Neural crest cell (in vitro differentiated cells): ENCODE data around the gene TOR1A. TPM values are rescaled to one million over a fixed set of nuclear protein-coding genes. Genes with fewer than 3 reads are reported as not detected.
"Not testable (repeated sequence)": the region's sequence is repeated elsewhere in the genome, so short reads cannot be mapped to it uniquely, and the experiment has no call there.

Source experiments
- DNase-seq: peaks from one replicate; pipeline ENCODE4 v3.0.0; 2021; ENCODE audit warnings: low read depth, mixed read lengths, low spot score
- H3K27ac Mint-ChIP-seq: one replicate; pipeline ENCODE4 v1.8.0; 2021; ENCODE audit warnings: mild to moderate bottlenecking, mixed read lengths; ENCODE audit not compliant: unreplicated experiment
- H3K27me3 Mint-ChIP-seq: 2 replicates; pipeline ENCODE4 v1.8.0; 2021; ENCODE audit warnings: low read depth, mild to moderate bottlenecking, mixed read lengths
- H3K36me3 Mint-ChIP-seq: 2 replicates; pipeline ENCODE4 v1.8.0; 2021; ENCODE audit warnings: low read depth, mild to moderate bottlenecking, mixed read lengths
- H3K4me1 Mint-ChIP-seq: 2 replicates; pipeline ENCODE4 v1.8.0; 2021; ENCODE audit warnings: mixed read lengths
- H3K4me3 Mint-ChIP-seq: one replicate; pipeline ENCODE4 v1.8.0; 2021; ENCODE audit warnings: mild to moderate bottlenecking, mixed read lengths
- H3K9me3 Mint-ChIP-seq: 2 replicates; pipeline ENCODE4 v1.8.0; 2021; ENCODE audit warnings: mixed read lengths
- total RNA-seq: library from RNA; stranded (reverse); gene quantifications from 2 replicates; pipeline ENCODE4 v1.2.1, GENCODE V29; 2021
- TF ChIP-seq, protein P1 (sequence below): fragments of 200-600 bp; sonication (generic); conservative IDR thresholded peaks from 2 replicates; pipeline ENCODE4 v1.5.0; 2021; ENCODE audit warnings: antibody characterized with exemption, mild to moderate bottlenecking

Gene TOR1A
- total RNA-seq, 1 donor from 2014 or later = 40.5 TPM

DNA sequence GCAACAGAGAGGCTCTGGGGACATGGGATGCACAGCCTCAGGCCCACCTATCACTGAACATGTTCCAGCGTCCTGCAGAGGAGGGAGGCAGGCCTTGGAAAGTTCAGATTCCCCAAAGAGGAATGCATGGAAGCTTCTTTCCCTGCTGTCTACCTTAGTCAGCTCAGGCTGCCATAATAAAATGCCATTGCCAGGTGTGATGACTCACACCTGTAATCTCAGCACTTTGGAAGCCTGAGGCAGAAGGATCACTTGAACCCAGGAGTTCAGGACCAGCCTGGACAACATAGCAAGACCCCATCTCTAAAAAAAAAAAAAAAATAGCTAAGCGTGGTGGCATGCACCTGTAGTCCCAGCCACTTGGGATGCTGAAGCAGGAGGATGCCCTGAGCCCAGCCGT, 45.5 kb downstream of the TOR1A start:
- TF ChIP-seq, protein P1, sequence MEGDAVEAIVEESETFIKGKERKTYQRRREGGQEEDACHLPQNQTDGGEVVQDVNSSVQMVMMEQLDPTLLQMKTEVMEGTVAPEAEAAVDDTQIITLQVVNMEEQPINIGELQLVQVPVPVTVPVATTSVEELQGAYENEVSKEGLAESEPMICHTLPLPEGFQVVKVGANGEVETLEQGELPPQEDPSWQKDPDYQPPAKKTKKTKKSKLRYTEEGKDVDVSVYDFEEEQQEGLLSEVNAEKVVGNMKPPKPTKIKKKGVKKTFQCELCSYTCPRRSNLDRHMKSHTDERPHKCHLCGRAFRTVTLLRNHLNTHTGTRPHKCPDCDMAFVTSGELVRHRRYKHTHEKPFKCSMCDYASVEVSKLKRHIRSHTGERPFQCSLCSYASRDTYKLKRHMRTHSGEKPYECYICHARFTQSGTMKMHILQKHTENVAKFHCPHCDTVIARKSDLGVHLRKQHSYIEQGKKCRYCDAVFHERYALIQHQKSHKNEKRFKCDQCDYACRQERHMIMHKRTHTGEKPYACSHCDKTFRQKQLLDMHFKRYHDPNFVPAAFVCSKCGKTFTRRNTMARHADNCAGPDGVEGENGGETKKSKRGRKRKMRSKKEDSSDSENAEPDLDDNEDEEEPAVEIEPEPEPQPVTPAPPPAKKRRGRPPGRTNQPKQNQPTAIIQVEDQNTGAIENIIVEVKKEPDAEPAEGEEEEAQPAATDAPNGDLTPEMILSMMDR = no peak
- Mint-ChIP-seq H3K4me3 (no peak overlapping the region), H3K36me3 (no peaks in the 10 kb centered on the region), H3K4me1 (peaks cover 15% of the 10 kb centered on the region), H3K27me3 (no peaks in the 10 kb centered on the region), H3K9me3 (no peaks in the 10 kb centered on the region), H3K27ac (no peak overlapping the region)
- DNase-seq = no peak

DNA sequence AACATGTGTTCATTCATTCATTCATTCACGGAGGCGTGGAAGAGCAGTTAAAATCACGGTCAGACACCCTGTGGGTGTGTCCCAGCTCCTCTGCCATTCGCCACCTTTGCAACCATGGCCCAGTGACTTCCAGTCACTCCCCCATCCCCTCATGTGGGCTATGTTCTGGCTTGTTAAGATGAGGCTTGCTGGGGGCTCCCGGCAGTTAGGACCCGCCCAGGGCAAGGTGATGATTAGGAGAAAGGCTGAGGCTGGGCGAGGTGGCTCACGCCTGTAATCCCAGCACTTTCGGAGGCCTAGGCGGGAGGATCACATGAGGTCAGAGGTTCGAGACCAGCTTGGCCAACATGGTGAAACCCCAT, 46.2 kb downstream of the TOR1A start:
- Mint-ChIP-seq H3K27ac (no peak overlapping the region), H3K9me3 (no peaks in the 10 kb centered on the region), H3K4me1 (peaks cover 17% of the 10 kb centered on the region), H3K36me3 (no peaks in the 10 kb centered on the region), H3K4me3 (peak overlapping the region; percentile 54), H3K27me3 (no peaks in the 10 kb centered on the region)
- TF ChIP-seq, protein P1 = no peak
- no peak for DNase-seq

- H3K27ac Mint-ChIP-seq = peak overlapping the region; percentile 91
- H3K27me3 Mint-ChIP-seq = no peaks in the 10 kb centered on the region
These were observed 46.8 kb downstream of the TOR1A start for GRCh38 chr9:129776938-129777768.

DNA sequence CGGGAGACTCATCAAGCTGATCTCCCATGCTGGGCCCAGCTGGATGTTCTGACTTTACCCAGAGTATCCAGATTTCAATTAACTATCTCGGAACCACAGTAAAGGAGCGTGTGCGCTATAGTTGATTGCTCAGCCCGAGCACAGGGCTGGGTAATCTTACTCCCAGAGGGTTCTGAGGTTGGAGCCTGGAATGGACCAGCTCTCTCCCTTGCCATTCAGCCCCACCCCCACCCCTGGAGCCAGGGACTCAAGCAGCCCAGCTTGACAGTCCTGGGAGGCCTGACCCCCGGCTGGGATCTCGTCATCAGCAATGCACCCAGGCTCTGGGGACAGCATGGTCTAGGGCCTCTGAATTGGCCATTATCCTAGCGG, 47.4 kb downstream of the TOR1A start:
- peaks cover 17% of the 10 kb centered on the region for H3K4me1 Mint-ChIP-seq
- TF ChIP-seq, protein P1 = no peak

More at GRCh38 chr9:129776938-129777768, 46.8 kb downstream of the TOR1A start:
- peak; percentile 48 for DNase-seq
- Mint-ChIP-seq H3K36me3 (no peaks in the 10 kb centered on the region), H3K4me3 (peak overlapping the region; percentile 54), H3K4me1 (peaks cover 17% of the 10 kb centered on the region), H3K9me3 (no peaks in the 10 kb centered on the region)
- TF ChIP-seq, protein P1 = no peak

DNA sequence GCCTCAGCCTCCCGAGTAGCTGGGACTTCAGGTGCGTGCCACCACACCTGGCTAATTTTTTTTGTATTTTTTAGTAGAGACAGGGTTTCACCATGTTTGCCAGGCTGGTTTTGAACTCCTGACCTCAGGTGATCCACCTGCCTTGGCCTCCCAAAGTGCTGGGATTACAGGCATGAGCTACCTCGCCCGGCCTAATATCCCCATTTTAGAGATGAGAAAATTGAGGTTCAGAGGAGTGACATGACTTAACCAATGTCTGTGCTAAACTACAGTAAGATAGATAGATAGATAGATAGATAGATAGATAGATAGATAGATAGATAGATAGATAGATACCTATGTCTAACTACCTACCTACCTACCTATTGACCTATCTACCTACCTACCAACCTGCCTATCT, 47.8 kb downstream of the TOR1A start:
- not testable (repeated sequence) for H3K4me3 Mint-ChIP-seq, H3K9me3 Mint-ChIP-seq, H3K27me3 Mint-ChIP-seq, H3K36me3 Mint-ChIP-seq, H3K27ac Mint-ChIP-seq, DNase-seq
- H3K4me1 Mint-ChIP-seq = peaks cover 17% of the 10 kb centered on the region

More for the DNA sequence above, 47.4 kb downstream of the TOR1A start:
- Mint-ChIP-seq H3K36me3 (no peaks in the 10 kb centered on the region), H3K27me3 (no peaks in the 10 kb centered on the region), H3K4me3 (no peak overlapping the region), H3K27ac (peak overlapping the region; percentile 91), H3K9me3 (no peaks in the 10 kb centered on the region)
- no peak for DNase-seq

DNA sequence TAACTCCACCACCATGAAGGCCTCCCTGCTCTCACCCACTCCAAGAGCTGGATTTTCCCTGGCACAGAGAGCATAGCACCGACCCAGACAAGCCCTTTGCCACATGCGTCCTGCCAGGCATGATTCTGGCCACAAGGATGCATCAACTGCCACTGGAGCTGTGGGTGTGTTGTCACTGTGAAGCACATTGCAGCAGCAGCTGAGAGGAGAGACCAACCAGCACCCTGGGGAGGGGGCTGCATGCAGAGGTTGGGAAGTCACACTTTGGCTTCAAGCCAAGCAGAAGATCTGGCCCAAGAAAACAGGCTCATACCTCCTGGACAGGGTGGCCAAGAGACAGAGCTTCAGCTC, 48.5 kb downstream of the TOR1A start:
- no peaks in the 10 kb centered on the region for H3K9me3 Mint-ChIP-seq
- no peak overlapping the region for H3K27ac Mint-ChIP-seq

More for the DNA sequence above, 48.5 kb downstream of the TOR1A start:
- no peak overlapping the region for H3K4me3 Mint-ChIP-seq
- no peak for DNase-seq
- H3K4me1 Mint-ChIP-seq = peaks cover 17% of the 10 kb centered on the region
- H3K36me3 Mint-ChIP-seq = no peaks in the 10 kb centered on the region
- TF ChIP-seq, protein P1 = no peak
- no peaks in the 10 kb centered on the region for H3K27me3 Mint-ChIP-seq
